Transverse colon (tissue), 4 donors: ENCODE data around the gene RBM22. TPM values are rescaled to one million over a fixed set of nuclear protein-coding genes. Genes with fewer than 3 reads are reported as not detected.

Experiments
- DNase-seq: peaks from one replicate; pipeline ENCODE4 v3.0.0-alpha.2; 2019
- H3K27ac ChIP-seq, 4 donors: fragments of 200-600 bp; sonication (generic); 2 replicates each; pipeline ENCODE4 v1.5.1; 2016 to 2018; ENCODE audit warnings: inconsistent platforms in 4 of 4
- H3K27me3 ChIP-seq: fragments of 200-600 bp; sonication (generic); 2 replicates; pipeline ENCODE4 v1.5.1; 2017; ENCODE audit warnings: inconsistent platforms
- H3K36me3 ChIP-seq, 4 donors: fragments of 200-600 bp; sonication (generic); 2 replicates each; pipeline ENCODE4 v1.5.1; 2017 to 2019; ENCODE audit warnings: inconsistent platforms in 4 of 4
- H3K4me1 ChIP-seq, 4 donors: fragments of 200-600 bp; sonication (generic); 2 replicates each; pipeline ENCODE4 v1.5.1; 2017 to 2020; ENCODE audit warnings: inconsistent platforms in 4 of 4
- H3K4me3 ChIP-seq, 4 donors: fragments of 200-600 bp; sonication (generic); 1 replicate in 1 of 4; 2 replicates in 3 of 4; pipeline versions ENCODE4 v1.5.1 to v1.6.1; 2017 to 2019; ENCODE audit warnings: inconsistent platforms in 4 of 4
- H3K9me3 ChIP-seq, 2 donors: fragments of 200-600 bp; sonication (generic); 2 replicates each; pipeline ENCODE4 v1.5.1; 2017 to 2019; ENCODE audit warnings: inconsistent platforms in 2 of 2
- CTCF ChIP-seq, 5 experiments: fragments of 200-600 bp in 3 of 5; fragments of 450-650 bp in 2 of 5; sonication (generic) in 3 of 5; IDR thresholded peaks; 1 replicate in 2 of 5; 2 replicates in 3 of 5; pipeline ENCODE4 v1.5.1; 2016 to 2017; ENCODE audit warnings: antibody characterized with exemption in 5 of 5, inconsistent platforms in 3 of 5, mild to moderate bottlenecking in 2 of 5, moderate library complexity in 1 of 5
- EP300 ChIP-seq: sonication (generic); formaldehyde crosslinking; IDR thresholded peaks from one replicate; pipeline ENCODE4 v1.6.1; 2017; ENCODE audit warnings: antibody characterized with exemption, low read depth
- POLR2A ChIP-seq: fragments of 450-650 bp; IDR thresholded peaks from one replicate; pipeline ENCODE4 v1.6.1; 2016; ENCODE audit warnings: antibody characterized with exemption, mild to moderate bottlenecking, moderate library complexity
- POLR2AphosphoS5 ChIP-seq, 3 donors: sonication (generic); formaldehyde crosslinking; IDR thresholded peaks; one replicate each; pipeline ENCODE4 v1.6.1; 2016; ENCODE audit warnings: antibody characterized with exemption in 3 of 3
- WGBS, 2 donors: methylation state at CpG; one replicate each; pipeline ENCODE4 v1.1.5; 2018; ENCODE audit warnings: low coverage in 1 of 2; 5-methylcytosine and 5-hydroxymethylcytosine counted together
- in situ Hi-C, 4 donors: fragments of 200-750 bp; cut with MboI; loops; one replicate each; pipeline versions ENCODE4 v1.15.0 to v1.15.1; 2017; ENCODE audit warnings: low sequenced_read_pairs in 3 of 4, low pct_ligation_motif_present in 1 of 4, low pct_unique_long_range_greater_than_20kb in 1 of 4
- intact Hi-C: fragments of 100-400 bp; cut with DNase I; formaldehyde crosslinking; loops from one replicate; pipeline ENCODE4 v1.15.1; 2023; ENCODE audit warnings: low total_unique reads
- total RNA-seq, 4 donors: library from RNA; depleted of rRNA; stranded (reverse); fragments of >200 nt; gene quantifications; one replicate each; pipeline ENCODE4 v1.1.0, GENCODE V29; 2016

RBM22 gene
- total RNA-seq, 4 donors from 2014 or later: 22.1 to 40.6 (median 35.6) TPM

GRCh38 chr5:150672237-150672883 is 28.5 kb downstream of the RBM22 start:
- intact Hi-C loops: loop anchor here (5.0 kb wide), 1 partner anchor 95 kb away; no protein-coding TSS in a partner anchor
- in situ Hi-C loops: loop anchor here (25.0 kb wide), 2 partner anchors 110 to 210 kb away; no protein-coding TSS in a partner anchor
- peak overlapping the region; percentile 27 to 48 (median 33) for H3K4me3 ChIP-seq

GRCh38 chr5:150671509-150672236 is 29.2 kb downstream of the RBM22 start:
- peaks cover 36% of the 10 kb centered on the region for H3K27me3 ChIP-seq
- intact Hi-C loops (loop anchor here (5.0 kb wide), 1 partner anchor 94 kb away; no protein-coding TSS in a partner anchor), in situ Hi-C loops (loop anchor here (25.0 kb wide), 2 partner anchors 109 to 209 kb away; no protein-coding TSS in a partner anchor)
- H3K27ac ChIP-seq: peak overlapping the region in 1 of 4 donors; percentile 4
- DNase-seq: no peak
- no peaks in the 10 kb centered on the region for H3K36me3 ChIP-seq
- no peak for TF ChIP-seq POLR2A
- TF ChIP-seq CTCF (IDR thresholded peaks at IDR 0.05): no peak
- TF ChIP-seq EP300: no peak
- TF ChIP-seq POLR2AphosphoS5 (IDR thresholded peaks at IDR 0.05): no peak
- H3K4me3 ChIP-seq: peak overlapping the region; percentile 27 to 48 (median 33)
- no peaks in the 10 kb centered on the region for H3K9me3 ChIP-seq
- H3K4me1 ChIP-seq: peaks cover 6 to 20% (median 15%) of the 10 kb centered on the region in 4 donors
- WGBS, 2 donors: 12% methylated on average over 42 of the region's 51 CpGs; no CpG with 5 or more reads in 1 of the 2 donors

More at GRCh38 chr5:150672237-150672883, 28.5 kb downstream of the RBM22 start:
- DNase-seq: no peak
- Histone ChIP-seq H3K36me3 (no peaks in the 10 kb centered on the region), H3K4me1 (peaks cover 6 to 20% (median 15%) of the 10 kb centered on the region in 4 donors), H3K9me3 (no peaks in the 10 kb centered on the region), H3K27me3 (peaks cover 30% of the 10 kb centered on the region), H3K27ac (peak overlapping the region in 1 of 4 donors; percentile 4)
- TF ChIP-seq POLR2A: no peak
- no peak for TF ChIP-seq POLR2AphosphoS5 (IDR thresholded peaks at IDR 0.05)
- TF ChIP-seq EP300: no peak
- no peak for TF ChIP-seq CTCF (IDR thresholded peaks at IDR 0.05)
- 0 to 3% methylated on average over 1 to 38 of the region's 38 CpGs for WGBS, 2 donors

- no peak overlapping the region for H3K27ac ChIP-seq
Observed at GRCh38 chr5:150670948-150671310, 29.9 kb downstream of the RBM22 start.

More at GRCh38 chr5:150670948-150671310, 29.9 kb downstream of the RBM22 start:
- no peaks in the 10 kb centered on the region for H3K9me3 ChIP-seq
- DNase-seq: no peak
- TF ChIP-seq EP300: no peak
- TF ChIP-seq POLR2A: no peak
- no peak for TF ChIP-seq CTCF (IDR thresholded peaks at IDR 0.05)
- no peak for TF ChIP-seq POLR2AphosphoS5 (IDR thresholded peaks at IDR 0.05)
- in situ Hi-C loops: loop anchor here (25.0 kb wide), 2 partner anchors 109 to 209 kb away; no protein-coding TSS in a partner anchor
- H3K36me3 ChIP-seq: no peaks in the 10 kb centered on the region
- intact Hi-C loops: loop anchor here (5.0 kb wide), 1 partner anchor 94 kb away; no protein-coding TSS in a partner anchor
- no peak overlapping the region for H3K4me3 ChIP-seq
- 52 to 60% methylated on average over 1 to 2 of the region's 2 CpGs for WGBS, 2 donors
- peaks cover 36% of the 10 kb centered on the region for H3K27me3 ChIP-seq
- H3K4me1 ChIP-seq: peaks cover 6 to 20% (median 15%) of the 10 kb centered on the region in 4 donors
